Activated CD4-positive, alpha-beta T cell treated with anti-CD3 and anti-CD28 coated beads, Interleukin-2, Interleukin-4, amounts not matched to agents 100 ng/mL and 50 ng/mL, durations not matched to agents 16 hours and 8 hours (primary cell): ENCODE data around the gene ZNF3.

ENCODE experiments used
- DNase-seq: peaks from one replicate; pipeline ENCODE4 v3.0.0-alpha.2; 2020; ENCODE audit warnings: low spot score

ZNF3 gene

DNA sequence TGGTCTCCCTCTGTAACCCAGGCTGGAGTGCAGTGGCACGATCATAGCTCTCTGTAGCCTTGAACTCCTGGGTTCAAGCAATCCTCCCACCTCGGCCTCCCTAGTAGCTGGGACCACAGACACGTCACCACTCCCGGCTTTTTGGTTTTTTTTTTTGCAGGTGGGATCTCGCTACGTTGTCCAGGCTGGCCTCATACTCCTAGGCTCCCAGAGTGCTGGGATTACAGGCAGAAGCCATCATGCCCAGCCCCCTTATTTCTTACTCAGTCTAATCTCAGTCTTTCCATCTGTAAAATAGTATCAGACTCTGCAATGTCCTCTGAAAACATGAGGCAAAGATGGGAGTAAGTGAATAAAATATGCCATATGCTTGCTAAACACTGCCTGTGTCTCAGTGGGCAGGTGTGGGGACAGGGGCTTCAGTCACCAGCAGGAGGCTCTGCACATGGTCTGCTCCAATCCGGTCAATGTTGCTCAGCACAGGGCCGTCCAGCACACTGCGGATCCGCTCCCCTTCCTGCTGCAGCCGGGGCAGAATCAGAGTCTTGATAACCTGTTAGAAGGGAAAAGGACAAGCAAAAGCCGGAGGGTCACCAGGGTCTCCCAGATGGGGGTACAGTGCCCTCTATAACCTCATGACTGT, 28.1 kb upstream of the ZNF3 start:
- no peak for DNase-seq

DNA sequence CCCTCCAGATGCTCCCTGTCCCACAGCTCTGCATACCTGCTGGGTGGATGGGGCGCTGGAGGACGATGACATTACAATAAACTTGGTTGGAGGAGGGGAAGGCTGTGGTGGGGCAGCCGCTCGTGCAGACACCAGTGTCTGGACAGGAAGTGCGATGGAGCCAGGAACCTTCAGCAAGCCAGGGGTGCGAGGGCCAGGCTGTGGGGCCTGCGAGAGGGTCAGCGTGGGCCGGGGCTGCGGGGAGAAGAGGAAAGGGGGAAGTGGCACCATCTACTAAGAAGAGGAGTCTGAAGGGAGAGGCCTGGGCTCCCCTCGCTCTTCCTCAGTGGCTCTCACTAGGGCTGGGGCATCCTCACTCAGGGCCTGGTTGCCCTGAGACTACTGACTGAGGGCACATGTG, 26.4 kb upstream of the ZNF3 start:
- no peak for DNase-seq

DNA sequence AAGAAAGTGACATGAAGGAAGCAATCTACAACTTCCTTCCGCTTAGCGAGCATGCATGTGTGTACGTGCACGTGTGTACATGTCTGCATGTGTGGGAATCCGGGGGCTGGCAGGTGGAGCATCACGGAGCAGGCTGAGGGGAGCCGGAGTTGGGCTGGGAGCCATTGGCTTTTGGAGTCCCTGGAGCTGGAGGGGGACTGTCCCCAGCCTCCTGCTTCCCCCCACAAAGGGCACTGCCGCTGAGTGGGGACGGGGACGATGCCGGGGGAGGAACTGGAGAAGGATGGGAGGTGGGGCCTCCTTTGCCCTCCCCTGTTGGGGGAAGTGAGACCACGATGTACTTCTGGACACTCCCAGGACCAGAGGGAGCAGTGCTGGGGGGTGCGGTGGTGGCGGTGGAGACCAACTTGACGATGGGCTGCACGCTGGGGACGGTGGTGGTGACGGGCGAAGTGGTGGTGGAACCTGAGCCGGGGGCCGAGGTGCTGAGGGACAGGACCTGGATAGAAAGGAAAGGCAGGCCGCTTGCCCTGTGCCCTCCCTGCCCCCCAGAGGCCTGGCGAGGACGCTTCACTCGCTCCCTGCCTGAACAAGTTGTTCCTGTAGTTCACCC, 25.7 kb upstream of the ZNF3 start:
- no peak for DNase-seq

DNA sequence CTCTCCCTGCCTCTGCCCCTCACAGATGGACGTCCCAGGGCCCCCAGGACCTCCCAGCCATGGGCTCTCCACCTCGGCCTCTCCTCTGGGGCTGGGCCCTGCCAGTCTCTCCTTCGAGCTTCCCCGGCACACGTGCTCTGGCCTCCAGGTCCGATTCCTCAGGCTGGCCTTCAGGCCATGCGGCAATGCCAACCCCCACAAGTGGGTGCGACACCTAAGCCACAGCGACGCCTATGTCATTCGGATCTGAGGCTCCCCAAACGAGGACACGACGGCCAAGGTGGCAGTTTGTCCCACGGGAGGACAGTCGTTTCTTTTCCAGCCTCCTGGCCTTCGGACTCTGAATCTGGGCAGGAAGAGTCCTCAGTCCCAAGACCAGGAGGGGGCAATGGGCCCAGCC, 25.1 kb upstream of the ZNF3 start:
- no peak for DNase-seq

DNA sequence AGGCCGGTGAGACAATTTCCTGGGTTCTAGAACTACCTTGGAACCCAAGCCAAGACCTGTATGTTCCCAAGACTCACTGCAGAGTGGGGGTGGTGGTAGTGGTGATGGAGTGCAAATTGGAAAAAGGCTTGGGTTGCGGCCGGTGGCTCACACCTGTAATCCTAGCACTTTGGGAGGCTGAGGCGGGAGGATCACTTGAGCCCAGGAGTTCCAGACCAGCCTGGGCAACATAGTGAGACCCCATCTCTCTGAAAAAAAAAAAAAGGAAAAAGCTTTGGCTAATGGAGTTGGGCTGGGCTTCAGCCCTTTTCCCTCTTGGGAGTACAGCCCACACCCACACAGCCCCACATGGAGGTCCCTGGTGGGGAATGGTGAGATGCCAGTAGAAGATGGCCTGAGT, 24.0 kb upstream of the ZNF3 start:
- no peak for DNase-seq

DNA sequence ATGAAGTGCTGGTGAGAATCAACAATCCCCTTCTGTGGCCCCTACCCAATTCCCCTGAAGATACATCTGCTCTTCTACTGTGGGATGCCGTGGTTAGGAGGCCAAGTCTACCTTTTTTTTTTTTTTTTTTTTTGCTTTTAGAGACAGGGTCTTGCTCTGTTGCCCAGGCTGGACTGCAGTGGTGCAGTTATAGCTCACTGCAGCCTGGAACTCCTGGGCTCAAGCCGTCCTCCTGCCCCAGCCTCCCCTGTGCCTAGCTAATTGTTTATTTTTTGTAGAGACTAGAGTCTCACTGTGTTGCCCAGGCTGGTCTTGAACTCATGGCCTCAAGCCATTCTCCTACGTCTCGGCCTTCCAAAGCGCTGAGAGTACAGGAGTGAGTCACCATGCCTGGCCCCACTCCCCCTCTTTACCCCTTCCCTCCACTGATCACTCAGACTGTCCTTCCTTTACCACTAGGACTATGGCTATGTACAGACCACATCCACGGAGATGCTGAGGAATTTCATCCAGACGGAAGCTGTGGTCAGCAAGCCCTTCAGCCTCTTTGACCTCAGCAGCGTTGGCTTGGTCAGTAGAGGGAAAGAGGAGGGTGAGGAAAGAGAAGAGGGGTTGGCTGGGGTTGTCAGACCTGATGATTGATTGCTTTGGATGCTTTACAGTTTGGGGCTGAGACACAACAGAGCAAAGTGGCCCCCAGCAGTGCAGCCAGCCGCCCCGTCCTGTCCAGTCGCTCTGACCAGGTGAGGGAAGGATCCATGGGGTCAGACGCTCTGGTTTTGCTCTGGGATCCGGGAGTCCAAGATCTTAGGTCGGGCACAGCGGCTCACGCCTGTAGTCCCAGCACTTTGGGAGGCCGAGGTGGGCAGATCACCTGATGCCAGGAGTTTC, 21.7 kb upstream of the ZNF3 start:
- no peak for DNase-seq

DNA sequence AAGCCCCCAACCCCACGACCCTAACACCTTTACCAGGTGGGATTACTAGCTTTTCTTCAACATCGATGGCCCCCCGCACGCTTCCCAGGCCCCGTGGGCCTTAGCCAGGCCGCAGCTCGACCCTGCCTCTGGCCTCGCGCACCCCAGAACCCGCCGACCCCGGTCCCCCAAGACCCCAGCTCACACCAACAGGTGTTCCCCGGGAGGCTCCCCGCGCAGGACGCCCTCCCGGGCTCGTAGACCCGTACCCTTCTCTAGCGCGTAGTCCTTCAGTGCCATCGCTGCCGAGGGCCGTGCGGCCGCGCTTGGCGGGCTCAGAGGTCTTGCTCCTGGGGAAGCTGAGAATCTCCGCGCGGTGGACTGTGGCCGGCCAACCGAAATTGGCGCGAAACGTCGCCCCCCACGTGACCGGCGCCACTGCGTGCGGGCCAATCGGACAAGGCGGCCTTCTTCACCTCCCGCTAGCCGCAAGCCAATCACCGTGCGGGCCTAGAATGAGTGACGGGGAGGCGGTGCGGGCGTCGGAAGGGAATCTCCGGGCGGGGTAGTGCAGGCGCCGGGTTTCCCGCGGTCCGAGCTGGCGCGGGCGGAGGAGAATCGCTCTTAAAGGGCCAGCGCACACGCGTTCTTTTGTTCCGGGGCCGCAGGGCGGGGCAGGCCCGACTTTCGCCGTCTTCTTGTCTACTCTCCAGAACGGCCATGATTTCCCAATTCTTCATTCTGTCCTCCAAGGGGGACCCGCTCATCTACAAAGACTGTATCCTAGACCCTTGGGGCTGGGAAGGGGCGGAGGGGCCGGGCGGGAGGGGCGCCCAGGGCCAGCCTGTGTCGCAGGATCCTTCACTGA, 19.7 kb upstream of the ZNF3 start, which contains the start of the genes AP4M1 and MCM7:
Gene AP4M1, plus strand, starts transcription at position 628 of the 847 bp plus-strand sequence. Its CDS starts 72 bp downstream, at position 700.
Gene MCM7, minus strand, starts transcription at position 382 of the 847 bp plus-strand sequence. Its CDS starts 103 bp downstream, at position 279.
- DNase-seq: peak; percentile 99

DNA sequence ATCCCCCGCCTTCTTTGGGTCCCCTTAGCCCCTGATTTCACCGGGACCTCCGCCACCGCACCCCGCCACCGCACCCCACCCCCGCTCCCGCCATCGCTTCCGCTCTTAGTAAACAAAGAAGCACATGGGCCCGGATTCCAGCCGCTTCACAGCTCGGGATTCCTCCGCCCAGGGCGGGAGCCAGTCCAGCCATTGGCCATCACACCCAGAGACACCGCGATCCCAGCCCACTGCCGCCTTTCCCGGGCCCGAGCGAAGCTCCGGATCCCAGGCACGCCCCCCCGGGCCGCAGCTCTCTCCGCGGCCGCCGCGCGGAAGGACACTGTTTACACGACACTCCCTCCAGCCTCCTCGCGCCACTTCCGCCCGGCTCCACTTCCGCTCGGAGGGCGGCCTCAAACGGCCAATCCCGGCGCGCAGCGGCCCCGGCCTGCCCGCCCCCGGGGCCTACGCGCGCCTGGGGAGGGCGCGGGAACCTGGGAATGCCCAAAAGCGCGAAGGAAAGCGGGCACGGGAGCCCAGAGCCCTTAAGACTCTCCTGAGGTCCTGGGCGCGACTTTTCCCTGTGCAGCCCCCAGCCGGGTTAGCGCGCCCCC, 19.0 kb upstream of the ZNF3 start:
- DNase-seq: peak; percentile 87

DNA sequence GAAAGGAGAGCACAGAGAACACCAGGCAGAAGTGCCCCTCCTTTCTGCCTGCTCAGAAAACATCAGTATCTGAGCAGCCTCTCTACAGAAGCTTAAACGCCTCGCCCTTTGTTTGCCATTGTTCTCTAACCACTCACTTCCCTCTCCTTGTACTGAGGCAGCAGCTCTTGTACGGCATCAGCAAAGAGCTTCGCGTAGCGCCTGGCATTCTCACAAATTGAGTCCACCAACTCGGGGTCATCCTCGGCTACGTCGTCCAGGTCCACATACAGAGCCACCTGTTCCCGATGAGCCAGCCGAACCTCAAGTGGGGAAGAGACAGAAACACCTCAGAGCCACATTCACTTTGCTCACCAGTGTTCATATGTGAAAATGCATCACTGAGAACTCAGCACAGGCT, 17.9 kb upstream of the ZNF3 start:
- no peak for DNase-seq

DNA sequence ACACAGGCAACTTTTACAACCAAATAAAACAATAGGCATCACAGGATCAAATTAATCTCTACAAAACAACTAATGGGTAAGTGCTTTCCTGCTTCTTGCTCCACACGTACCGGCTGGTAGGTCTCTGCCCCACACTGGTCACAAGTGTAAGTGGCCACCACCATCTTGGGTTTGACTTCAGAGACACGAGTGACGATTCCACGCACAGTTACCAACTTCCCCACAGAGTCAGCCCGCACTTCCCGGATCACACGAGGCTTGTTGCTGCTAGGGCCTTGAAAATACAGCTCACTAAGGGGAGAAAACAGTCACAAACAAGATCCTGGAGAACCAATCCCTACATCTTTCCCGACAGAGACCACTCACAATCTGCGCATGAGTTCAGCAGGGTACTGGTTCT, 17.4 kb upstream of the ZNF3 start:
- DNase-seq: no peak

DNA sequence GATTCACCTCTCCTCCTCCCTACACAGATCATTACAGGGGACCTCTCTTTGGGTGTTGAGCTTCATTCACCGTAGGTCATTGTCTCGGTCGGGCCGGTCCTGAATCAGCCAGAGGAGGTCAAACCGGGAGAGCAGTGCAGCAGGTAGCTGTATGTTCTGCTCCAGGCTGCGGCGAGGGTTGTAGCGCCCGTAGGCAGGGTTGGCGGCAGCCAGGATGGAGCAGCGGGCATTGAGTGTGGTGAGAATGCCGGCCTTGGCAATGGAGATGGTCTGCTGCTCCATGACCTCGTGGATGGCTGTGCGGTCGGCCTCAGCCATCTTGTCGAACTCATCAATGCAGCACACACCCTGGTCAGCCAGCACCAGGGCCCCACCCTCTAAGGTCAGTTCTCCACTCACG, 14.2 kb upstream of the ZNF3 start:
- no peak for DNase-seq

DNA sequence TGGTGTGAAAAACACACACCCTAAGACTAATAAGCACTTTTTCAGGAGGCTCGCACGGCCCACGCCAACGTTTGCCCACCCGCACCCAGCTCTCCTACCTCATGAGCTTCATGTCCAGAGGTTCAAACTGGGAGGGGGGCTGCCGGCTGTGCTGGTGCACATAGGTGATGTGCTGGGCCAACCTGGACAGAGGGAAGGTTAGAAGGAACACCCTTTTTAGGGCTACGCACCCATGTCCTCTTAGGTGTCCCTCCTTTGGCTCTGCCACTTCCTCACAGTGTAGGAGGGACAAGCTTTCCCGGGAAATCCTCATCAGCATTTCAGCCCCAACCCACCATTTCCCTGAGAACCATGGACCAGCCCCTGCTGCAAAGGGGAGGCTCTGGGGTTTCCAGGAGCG, 13.8 kb upstream of the ZNF3 start:
- no peak for DNase-seq

DNA sequence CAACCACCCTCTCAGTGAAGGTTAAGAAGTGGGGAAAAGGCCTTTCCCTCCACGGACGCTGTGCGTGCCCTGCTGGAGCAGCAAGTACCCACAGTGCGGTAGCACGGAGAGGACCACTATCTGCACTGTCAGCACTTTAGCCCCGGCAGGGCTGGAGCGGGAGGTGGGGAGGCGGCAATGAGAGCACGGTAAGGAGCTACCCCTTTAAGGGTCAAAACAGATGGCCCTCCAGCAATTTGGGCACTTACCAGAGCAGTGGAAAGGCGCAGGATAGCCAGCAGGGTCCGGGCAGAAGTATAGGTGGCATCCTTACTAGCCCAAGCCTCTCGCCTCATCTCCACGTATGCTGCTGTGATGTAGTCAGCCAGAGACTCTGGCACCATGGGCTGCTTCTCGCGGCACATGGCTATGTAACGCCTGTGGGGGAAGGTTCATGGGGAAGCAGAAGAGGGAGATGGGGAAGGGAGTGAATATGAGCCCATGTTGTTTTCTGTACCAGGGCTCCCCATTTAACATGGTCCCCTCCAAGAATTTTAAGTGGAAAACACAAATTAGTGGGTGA, 12.5 kb upstream of the ZNF3 start:
- no peak for DNase-seq

DNA sequence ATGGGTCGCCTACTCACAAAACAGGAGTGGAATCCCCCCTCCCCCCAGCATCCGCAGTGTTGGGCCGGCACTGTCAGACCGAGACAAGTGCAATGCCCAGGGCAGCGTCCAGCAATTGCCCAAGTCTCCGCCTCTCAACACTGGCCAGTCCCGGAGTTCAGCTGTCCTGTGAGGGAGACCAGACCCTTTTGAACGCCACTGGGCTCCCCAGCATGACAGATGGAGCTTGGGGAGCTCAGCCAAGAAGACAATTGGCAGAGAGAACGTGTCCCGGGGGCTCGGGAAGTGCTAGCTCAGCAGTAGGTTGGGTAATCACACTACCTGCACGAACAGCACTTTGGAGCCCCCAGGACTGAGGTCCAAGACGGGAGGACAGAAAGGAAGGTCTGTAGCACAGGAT, 12.0 kb upstream of the ZNF3 start:
- DNase-seq: no peak

DNA sequence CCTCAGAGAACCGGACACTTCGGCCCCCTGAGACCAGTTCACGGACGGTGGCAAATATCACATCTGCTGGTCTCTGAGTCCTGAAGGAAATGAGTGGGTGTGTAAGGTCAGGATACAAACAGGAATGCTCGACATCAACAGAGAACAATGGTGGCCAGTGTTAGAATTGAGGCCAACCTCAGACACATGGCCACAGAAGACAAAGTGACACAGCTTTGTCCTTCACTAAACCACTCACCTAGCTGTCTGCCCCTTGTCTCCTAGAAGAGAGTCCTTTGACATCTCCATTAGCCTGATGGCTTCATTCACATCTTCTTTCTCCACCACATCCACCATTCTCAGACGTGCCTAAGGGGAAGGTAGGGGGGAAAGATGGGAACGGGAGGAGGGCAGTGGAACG, 11.5 kb upstream of the ZNF3 start:
- no peak for DNase-seq

DNA sequence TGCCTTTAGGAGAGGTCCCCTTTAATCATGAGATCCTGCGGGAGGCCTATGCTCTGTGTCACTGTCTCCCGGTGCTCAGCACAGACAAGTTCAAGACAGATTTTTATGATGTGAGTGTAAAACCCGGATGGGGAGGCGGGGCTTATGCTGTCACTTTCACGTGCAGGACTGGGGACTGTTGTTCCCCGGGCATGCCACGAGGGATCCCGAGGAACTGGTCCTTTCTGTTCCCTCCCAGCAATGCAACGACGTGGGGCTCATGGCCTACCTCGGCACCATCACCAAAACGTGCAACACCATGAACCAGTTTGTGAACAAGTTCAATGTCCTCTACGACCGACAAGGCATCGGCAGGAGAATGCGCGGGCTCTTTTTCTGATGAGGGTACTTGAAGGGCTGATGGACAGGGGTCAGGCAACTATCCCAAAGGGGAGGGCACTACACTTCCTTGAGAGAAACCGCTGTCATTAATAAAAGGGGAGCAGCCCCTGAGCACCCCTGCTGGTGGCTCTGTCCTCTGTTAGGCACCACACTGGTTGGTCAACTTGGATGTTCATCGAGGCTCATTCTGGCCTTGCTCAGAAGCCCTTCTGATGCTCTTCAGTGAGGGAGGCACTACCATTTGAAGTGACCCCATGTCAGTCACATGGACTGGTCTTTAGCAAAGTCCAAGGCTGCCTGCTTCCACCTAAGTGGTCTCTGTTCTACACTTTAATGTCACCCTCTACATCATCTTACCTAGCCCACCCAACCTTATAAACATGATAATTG, 10.1 kb upstream of the ZNF3 start:
- no peak for DNase-seq

DNA sequence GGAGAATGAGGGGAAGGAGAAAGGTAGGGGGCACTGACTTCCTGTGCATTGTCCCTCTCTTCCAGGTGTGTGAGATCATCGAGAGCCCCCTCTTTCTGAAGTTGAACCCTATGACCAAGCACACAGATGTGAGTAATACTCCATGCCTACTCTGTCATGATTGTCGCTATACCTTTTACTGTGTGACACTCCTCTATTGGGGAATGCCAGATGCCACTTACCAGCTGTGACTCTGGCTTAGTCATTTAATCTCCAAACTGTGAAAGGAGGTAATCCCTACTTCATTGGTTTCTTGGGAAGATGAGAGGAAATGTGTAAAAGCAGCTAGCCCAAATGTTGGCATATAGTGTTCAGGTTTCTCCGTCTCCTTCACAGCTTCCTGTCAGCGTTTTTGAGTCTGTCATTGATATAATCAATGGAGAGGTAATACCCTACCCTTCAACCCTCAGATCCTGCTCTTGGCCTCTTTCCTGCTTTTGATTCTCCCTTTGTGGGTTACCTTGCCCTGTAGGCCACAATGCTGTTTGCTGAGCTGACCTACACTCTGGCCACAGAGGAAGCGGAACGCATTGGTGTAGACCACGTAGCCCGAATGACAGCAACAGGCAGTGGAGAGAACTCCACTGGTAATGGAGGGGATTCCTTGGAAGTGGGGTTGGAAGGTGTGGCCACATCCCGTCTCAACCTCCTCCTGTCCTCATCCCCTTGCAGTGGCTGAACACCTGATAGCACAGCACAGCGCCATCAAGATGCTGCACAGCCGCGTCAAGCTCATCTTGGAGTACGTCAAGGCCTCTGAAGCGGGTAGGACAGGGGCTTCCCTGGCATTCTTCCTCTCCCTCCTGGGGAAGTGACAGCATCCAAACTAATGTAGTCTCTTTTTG, 9.2 kb upstream of the ZNF3 start:
- no peak for DNase-seq

DNA sequence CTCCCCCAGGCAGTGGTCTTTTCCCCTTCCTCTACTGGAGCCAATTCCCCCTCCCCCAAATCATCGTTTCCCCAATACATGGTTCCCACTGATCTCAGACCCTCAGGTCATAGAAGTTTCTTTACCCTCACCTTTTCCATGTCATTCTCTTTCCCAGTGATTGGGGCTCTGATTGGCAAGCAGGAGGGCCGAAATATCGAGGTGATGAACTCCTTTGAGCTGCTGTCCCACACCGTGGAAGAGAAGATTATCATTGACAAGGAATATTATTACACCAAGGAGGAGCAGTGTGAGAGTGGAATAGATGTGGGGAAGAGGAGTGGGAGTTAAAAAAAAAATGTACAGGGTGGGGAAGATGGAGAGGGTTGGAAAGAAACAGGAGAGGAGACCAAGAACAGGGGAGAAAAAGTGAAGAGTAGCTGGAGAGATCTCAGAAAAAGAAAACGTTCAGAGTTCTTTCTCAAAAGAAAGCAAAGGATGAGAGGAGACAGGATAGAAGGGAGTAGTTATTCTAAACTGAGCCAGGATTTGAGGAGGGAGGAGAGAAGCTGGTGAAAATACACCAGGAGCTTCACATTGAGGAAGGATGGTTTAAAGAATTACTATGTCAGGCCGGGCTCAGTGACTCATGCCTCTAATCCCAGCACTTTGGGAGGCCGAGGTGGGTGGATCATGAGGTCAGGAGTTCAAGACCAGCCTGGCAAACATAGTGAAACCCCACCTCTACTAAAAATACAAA, 8.1 kb upstream of the ZNF3 start:
- DNase-seq: no peak
